DMS79 treated with DMSO at 0.1 percent for 48 hours (cell line): ENCODE results near the gene DSCAML1.
"Not testable (repeated sequence)": the region's sequence is repeated elsewhere in the genome, so short reads cannot be mapped to it uniquely, and the experiment has no call there.

Source experiments
- DNase-seq: peaks from one replicate; lab custom pipeline; 2025; lab: John Stamatoyannopoulos, UW

DSCAML1 gene

DNA sequence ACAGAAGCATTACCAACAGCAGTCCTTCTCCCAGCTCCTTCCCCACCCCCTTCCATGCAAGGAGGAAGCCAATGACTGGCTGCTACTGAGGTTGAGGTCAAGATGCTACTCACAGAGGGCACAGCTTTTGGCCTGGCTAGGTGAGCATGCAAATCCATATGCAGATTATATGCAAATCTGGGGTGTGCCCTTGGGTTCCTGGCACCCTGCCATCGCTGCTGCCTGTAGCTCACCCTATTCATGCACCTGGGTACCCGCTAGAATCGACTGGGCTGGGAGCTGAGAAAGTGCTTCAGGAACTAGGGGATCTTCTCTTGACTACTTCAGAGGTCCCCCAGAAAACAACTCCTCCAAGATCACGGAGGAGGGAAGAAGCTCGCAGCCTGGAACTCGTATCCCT, 4.0 kb downstream of the DSCAML1 start:
- peak; percentile 59 for DNase-seq

DNA sequence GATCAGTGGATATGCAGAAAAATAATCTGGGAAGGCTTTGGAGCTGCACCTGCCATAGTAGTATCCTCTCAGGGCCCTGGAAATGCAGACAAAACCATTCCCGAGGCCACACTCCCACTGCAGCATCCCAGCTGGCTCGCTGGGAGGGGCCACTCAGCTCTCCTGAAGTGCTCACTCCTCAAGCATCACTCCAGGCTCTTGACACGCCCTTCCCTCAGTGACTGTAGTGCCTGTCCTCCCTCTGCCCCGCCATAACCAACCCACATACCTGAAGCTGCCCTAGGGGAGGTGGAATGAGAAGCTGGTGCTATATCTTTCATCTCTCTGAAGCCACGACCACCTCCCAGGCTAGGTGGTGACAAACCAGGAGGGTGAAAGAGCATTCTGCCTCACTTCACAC, 4.8 kb downstream of the DSCAML1 start:
- peak; percentile 98 for DNase-seq

- DNase-seq: no peak
Measured at GRCh38 chr11:117790279-117790678, 6.7 kb downstream of the DSCAML1 start.

GRCh38 chr11:117789241-117789640, 7.8 kb downstream of the DSCAML1 start:
- no peak for DNase-seq

GRCh38 chr11:117786135-117786870, 10.7 kb downstream of the DSCAML1 start:
- no peak for DNase-seq

DNA sequence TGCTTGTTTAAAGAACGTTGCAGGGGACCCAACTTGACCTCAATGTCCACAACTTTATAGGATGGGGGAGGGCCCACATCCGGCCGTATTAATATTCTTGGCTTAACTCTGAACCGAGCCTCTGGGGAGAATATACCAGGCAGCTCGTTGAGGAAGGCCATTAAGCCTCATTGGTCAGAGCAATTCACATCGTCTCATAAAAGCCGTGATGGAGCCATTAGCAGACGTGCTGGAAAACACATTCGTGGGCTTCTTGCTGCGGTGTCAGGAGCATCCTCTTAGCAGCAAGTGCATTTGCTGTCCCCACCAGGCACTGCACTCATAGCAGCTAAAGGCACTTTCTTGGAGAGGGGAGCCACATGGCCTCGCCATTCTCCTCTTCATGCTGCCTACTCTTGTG, 14.9 kb downstream of the DSCAML1 start:
- peak; percentile 43 for DNase-seq

GRCh38 chr11:117781627-117782026, 15.4 kb downstream of the DSCAML1 start:
- DNase-seq: no peak

DNA sequence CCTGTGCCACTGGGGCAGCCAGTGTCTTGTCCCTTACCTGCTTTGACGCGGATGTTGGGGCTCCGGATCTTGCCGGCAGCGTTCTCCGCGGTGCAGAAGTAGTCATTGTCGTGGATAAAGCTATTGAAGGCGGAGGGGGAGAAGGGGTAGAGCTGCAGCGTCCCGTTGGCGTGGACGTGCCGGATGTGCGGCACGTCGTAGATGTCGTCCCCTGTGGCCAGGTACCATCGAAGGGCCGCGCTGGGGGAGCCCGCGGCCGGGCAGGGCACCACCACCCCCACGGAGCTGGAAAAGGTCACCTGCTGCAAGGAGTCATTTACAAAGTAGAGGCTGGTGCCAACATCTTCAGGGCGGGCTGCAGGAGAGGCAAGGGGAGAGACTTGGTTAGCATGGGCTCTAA, 16.6 kb downstream of the DSCAML1 start:
- DNase-seq: no peak

GRCh38 chr11:117774553-117774952, 22.5 kb downstream of the DSCAML1 start:
- DNase-seq: no peak

DNA sequence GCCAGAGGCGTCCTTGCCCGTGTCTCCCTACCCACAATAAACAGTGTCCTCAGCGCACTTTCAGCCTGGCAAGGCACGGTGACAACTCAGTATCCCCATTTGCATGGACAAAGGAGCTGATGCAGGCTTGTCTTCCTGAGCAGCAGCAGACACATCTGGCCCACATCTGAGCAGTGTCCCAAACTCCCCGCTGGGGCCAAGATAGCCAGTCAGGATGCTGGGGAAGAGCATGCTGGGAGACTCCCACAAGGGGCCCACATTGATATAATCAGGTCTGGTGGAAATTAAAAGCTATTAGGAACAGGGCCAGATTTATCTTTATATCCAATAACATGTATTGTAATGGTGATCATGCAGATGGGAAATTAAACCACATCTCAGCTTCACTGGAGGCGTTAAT, 24.7 kb downstream of the DSCAML1 start:
- no peak for DNase-seq

DNA sequence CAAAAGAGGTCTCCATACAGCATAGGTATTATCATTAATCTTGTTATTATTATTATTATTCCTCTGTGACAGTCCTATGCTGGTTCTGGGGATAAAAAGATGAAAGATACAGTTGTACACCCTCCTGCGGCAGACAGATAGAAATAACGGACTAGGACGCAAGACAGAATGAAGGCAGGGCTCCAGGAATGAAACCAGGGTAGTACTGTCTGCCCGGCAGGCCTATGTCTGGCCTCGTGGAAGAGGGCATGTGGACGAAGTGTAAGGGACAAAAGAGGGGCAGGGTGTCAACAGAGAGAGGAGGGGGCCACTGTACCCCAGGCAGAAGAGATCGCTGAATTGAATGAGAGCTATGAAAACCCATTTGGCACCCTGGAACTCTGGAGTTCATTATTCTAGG, 25.2 kb downstream of the DSCAML1 start:
- no peak for DNase-seq

DNA sequence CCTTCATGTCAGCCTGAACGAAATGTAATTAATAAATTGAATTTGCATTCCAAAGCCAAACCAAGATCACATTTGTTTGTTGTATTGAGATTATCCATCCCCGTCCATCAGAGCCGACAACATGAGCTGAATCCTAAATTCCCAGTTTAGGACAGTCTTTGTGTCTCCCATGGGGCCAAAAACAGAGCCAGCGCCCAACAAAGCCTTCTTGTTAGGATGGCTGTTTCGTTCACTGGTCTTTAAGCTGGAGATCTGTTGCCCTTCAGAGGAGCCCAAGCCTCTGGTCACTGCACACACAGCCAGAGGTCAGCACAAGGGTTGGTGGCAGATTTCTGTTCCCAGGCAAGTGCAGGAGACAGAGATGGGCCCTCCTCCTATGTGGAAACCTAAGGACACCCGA, 25.8 kb downstream of the DSCAML1 start:
- DNase-seq: no peak

- no peak for DNase-seq
Measured at GRCh38 chr11:117770061-117770460, 27.0 kb downstream of the DSCAML1 start.

- no peak for DNase-seq
Measured at GRCh38 chr11:117769533-117769932, 27.5 kb downstream of the DSCAML1 start.

DNA sequence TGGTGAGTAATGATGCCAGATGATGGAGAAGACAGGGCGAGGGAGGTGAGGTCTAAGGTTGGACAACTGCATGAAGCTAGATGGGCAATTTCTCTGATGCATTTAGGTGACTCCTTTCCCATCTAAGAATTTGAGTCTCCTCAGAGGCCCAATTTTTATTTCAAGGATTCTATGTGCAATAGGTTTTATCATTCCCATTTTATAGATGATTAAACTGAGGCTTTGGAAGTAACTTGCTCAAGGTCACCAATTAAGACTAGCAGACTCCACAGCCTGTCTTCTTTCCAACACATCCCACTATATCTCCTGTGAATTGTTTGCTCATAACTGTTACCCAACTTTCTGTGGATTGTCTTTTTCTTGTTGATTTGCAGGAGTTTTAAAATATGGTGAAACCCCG, 28.5 kb downstream of the DSCAML1 start:
- DNase-seq: no peak

DNA sequence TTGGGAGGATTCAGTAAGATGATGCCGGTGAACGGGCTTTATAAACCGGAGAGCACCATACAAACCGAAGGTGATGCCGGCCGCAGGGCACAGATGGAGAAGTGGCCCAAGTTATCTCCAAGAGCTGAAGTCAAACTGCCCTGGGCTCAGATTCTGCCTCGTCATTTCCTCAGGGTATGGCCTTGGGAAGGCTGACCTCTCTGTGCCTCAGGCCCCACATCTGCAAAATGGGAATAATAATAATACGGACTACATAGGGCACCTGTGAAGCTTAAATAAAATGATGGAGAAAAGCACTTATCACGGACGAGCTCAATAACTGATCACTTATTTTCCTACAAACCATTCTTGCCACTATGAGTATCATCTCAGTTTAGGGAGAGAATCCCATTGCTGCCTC, 29.9 kb downstream of the DSCAML1 start:
- no peak for DNase-seq

DNA sequence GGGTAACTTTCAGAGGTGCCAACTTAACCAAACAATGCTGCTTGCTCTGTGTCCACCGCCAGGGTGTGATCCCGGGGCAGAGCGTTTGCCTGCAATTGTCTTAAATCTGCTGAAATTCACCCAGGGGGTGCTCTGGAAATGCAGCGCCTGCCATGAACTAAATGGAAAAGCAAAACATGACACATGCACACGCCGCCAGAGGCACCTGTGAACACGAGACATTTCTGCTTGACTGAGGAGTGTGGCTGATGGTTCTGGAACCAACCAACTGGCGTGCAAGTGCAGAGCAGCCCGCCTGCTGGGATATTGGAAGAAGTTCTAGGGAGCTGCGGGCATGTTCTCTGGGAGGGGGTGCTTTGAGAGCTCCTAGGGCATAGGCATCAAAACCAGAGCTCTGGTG, 30.4 kb downstream of the DSCAML1 start:
- peak; percentile 31 for DNase-seq

DNA sequence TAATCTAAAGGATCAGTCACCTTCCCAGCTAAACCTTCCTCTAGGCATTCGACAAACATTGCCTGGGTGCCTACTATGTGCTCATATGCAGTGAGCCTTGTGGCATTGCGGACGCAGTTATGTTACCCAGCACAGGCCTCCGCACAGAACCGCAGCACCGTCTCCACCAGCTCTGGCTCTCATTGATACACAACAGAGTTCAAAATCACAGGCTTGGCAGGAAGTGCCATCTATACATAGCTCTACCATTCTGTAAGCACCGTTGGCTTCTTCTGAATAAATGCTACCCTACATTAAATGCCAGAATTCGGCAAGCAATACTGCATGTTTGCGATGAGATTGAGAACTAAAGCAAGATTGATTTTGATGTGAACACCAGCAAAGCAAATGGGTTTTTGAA, 31.0 kb downstream of the DSCAML1 start:
- no peak for DNase-seq

GRCh38 chr11:117765068-117765467, 31.9 kb downstream of the DSCAML1 start:
- DNase-seq: no peak

- not testable (repeated sequence) for DNase-seq
Measured at GRCh38 chr11:117763465-117763864, 33.6 kb downstream of the DSCAML1 start.

DNA sequence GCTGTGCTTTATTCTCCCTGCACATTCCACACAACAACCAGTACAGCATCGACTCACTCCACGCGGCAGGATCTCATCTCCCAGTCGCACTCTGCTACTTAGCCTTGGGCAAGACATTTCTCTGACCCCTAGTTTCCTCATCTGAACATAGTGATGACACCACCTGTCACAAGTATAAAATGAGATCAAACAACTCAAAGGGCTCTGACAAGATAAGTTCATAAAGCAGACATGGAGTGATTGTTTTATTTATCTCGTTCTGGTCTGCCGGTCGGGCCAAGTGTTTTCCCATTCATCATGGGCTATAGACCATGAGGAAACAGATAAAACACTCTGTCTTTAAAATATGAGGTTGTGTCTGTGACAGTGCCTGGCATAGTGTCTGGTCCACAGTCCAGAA, 35.0 kb downstream of the DSCAML1 start:
- no peak for DNase-seq

GRCh38 chr11:117759305-117759704, 37.7 kb downstream of the DSCAML1 start:
- DNase-seq: no peak

DNA sequence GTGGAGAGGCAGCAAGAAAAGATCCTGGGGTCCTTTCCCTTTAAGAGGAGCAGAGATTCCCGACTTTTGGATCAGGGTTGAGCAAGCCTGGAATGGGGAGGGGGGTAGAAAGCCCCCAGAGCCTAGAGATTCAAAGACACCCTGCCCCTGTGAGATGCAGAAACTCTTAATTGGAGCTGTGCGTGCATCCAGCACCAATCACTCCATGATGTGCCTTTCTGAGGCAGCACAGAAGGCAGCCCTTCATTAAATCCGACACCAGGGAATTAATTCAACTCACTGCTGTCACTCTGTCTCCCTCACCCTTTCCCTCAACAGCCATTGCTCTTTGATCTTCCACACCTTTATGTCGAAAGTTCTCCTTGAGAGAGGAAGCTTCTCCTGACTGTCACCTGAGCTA, 43.0 kb downstream of the DSCAML1 start:
- no peak for DNase-seq

GRCh38 chr11:117752721-117753237, 44.2 kb downstream of the DSCAML1 start:
- no peak for DNase-seq
